Effector memory CD4-positive, alpha-beta T cell (primary cell): Measurements from ENCODE around the gene COPS9.

Source experiments
- DNase-seq, 3 donors: peaks; one replicate each; pipeline ENCODE4 v3.0.0-alpha.2; 2020
- H3K27ac ChIP-seq: 2 replicates; pipeline ENCODE4 v1.7.0; 2013; ENCODE audit warnings: mild to moderate bottlenecking, low read length, moderate library complexity; ENCODE audit not compliant: insufficient read depth, poor library complexity, severe bottlenecking
- H3K27me3 ChIP-seq: replicated peaks from 2 replicates; pipeline ENCODE4 v1.7.0; 2013; ENCODE audit warnings: mild to moderate bottlenecking, low read length; ENCODE audit not compliant: insufficient read depth, control insufficient read depth, poor library complexity, severe bottlenecking
- H3K36me3 ChIP-seq: 2 replicates; pipeline ENCODE4 v1.7.0; 2013; ENCODE audit warnings: mild to moderate bottlenecking, low read length, moderate library complexity; ENCODE audit not compliant: control insufficient read depth, insufficient read depth
- H3K4me1 ChIP-seq: 2 replicates; pipeline ENCODE4 v1.7.0; 2013; ENCODE audit warnings: low read length, mild to moderate bottlenecking; ENCODE audit not compliant: control insufficient read depth, insufficient read depth, poor library complexity, severe bottlenecking
- H3K4me3 ChIP-seq: 2 replicates; pipeline ENCODE4 v1.7.0; 2013; ENCODE audit warnings: low read length, low read depth, mild to moderate bottlenecking; ENCODE audit not compliant: insufficient read depth, poor library complexity, severe bottlenecking
- H3K9me3 ChIP-seq: 2 replicates; pipeline ENCODE4 v1.7.0; 2013; ENCODE audit warnings: mild to moderate bottlenecking, low read length, moderate library complexity; ENCODE audit not compliant: control insufficient read depth

Gene COPS9

DNA sequence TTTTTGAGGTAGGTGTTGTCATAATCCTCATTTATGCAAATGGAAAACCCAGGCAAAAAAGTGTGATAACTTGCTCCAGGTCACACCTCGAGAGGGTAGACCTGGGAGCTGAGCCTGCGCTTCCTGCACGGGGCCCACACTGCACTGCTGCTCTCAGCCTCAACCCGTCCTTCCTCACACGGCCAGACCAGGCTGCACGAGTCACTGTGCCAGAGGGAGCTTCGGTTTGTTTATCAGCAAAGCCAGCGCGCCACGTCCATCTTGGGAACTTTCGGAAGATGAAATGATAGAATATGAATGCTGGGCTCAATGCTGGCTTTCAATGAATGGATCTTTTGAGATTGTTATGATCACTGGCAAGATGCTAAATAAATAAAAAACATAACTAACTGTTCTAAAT is 14.4 kb downstream of the COPS9 start:
- H3K27ac ChIP-seq = no peak overlapping the region
- H3K4me3 ChIP-seq = no peak overlapping the region
- no peaks in the 10 kb centered on the region for H3K36me3 ChIP-seq
- no peaks in the 10 kb centered on the region for H3K4me1 ChIP-seq
- no peaks in the 10 kb centered on the region for H3K27me3 ChIP-seq
- no peak for DNase-seq
- no peaks in the 10 kb centered on the region for H3K9me3 ChIP-seq

DNA sequence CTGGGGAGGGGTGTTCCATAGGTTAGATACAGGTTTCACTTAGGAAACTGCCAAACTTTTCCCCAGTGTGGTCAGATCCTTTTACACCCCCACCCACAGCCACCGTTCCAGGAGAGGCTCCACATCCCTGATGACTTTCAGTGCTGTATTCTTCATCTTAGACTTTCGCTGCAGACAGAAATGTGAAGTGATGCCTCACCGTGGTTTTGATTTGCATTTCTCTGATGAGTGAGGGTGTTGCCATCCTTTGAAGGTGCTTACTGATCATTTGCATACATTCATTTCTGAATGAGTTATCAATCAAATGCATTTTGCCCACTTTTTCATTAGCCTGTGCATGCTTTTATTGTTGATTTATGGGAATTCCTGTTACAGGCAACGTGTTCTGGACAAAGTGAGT is 14.9 kb downstream of the COPS9 start:
- Histone ChIP-seq H3K4me1 (no peaks in the 10 kb centered on the region), H3K4me3 (no peak overlapping the region), H3K9me3 (no peaks in the 10 kb centered on the region), H3K36me3 (no peaks in the 10 kb centered on the region), H3K27me3 (no peaks in the 10 kb centered on the region), H3K27ac (no peak overlapping the region)
- no peak for DNase-seq

DNA sequence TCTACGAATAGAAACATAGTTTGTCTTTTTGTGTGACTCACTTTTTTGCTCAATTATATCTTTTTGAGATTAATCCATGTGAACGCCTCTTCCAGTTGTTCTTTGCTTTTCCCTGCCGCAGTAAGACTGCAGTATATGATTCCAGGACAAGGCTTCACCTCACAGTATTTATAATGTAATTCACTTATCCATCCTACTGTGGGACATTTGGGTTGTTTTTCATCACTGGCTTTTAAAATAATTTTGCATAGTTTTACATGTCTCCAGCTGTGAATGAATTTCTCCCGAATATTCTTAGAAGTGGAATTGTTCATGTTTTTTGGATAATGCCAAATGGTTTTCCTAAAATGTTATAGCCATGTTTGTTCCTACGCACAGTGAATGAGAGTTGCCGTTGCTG is 21.9 kb downstream of the COPS9 start:
- Histone ChIP-seq H3K27me3 (no peaks in the 10 kb centered on the region), H3K27ac (no peak overlapping the region), H3K4me3 (no peak overlapping the region), H3K4me1 (no peaks in the 10 kb centered on the region), H3K9me3 (no peaks in the 10 kb centered on the region), H3K36me3 (no peaks in the 10 kb centered on the region)
- DNase-seq = no peak

DNA sequence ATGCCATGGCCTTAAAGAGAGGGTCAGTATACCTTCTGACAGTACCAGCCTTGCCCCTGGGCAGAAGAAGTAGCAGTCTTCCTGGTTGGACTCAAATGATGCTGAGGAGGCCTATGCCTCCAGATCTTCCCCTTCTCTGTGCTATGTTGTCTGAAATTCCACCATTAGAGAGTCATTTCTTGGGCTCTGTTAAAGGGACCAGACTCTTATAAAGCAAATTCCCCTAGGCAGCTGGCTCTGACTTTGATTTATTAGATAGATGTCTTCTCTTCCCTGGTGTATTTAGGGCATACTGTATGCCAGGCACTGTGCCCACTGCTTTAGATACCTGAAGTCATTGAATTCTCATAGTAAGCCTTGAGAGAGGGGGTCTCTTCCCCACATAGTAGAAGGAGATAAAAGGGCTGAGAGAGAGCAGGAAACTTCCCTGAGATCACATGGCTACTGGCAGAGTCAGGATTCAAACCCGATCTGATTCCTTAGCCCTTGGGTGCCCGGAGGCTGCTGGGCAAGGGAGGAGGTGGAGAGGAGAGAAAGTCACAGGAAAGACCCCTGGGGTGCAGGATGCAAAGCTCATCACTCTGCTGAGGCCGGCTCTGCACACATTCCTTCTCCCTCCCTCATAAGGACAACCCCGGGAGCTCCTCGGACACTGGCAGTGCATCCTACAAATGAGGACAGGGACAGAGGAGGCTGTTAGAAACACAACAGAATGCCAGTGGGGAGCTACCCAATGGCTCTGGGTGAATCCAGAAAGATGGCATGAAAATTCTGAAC is 23.0 kb downstream of the COPS9 start:
- no peak overlapping the region for H3K27ac ChIP-seq
- H3K27me3 ChIP-seq = no peaks in the 10 kb centered on the region
- no peak overlapping the region for H3K4me3 ChIP-seq
- no peak for DNase-seq
- no peaks in the 10 kb centered on the region for H3K9me3 ChIP-seq
- H3K4me1 ChIP-seq = no peaks in the 10 kb centered on the region
- no peaks in the 10 kb centered on the region for H3K36me3 ChIP-seq

DNA sequence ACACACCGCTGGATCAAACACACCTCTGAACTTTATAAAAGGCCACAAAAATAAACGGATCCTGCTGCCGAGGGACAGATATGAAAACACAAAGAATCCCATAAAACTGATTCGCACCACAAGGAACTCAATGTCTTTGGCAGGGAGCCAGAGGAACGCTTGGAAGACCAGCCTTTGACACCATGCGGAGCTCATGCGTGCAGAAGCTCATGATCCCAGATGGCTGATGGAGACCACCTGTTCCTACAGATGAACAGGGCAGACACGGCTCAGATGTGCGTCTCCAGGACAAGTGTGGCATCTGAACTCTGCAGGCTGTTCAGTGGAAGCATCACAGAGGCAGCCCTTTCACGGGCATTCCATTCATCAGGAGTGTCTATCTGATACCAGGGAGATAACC is 24.9 kb downstream of the COPS9 start:
- H3K9me3 ChIP-seq = no peaks in the 10 kb centered on the region
- H3K4me3 ChIP-seq = no peak overlapping the region
- H3K4me1 ChIP-seq = no peaks in the 10 kb centered on the region
- DNase-seq = no peak
- H3K27me3 ChIP-seq = no peaks in the 10 kb centered on the region
- no peaks in the 10 kb centered on the region for H3K36me3 ChIP-seq
- H3K27ac ChIP-seq = no peak overlapping the region

DNA sequence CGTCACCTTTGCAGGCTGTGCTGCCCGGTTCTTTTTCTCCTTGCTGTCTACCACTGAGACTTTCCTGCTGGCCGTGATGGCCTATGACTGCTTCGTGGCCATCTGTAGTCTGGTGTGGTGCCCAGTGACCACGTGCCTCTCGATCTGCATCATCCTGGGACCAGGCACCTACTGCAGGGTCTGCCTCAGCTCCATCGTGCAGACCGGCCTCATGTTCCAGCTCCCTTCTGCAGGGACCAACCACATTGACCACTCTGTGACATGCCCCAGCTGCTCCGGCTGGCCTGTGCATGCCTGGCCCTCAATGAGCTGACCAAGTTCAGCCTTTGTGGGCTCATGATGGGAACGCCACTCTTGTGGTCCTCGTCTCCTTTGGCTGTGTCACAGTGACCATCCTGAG is 26.7 kb downstream of the COPS9 start:
- H3K36me3 ChIP-seq = no peaks in the 10 kb centered on the region
- no peaks in the 10 kb centered on the region for H3K9me3 ChIP-seq
- no peak overlapping the region for H3K4me3 ChIP-seq
- no peaks in the 10 kb centered on the region for H3K4me1 ChIP-seq
- no peak for DNase-seq
- H3K27ac ChIP-seq = no peak overlapping the region
- H3K27me3 ChIP-seq = no peaks in the 10 kb centered on the region

DNA sequence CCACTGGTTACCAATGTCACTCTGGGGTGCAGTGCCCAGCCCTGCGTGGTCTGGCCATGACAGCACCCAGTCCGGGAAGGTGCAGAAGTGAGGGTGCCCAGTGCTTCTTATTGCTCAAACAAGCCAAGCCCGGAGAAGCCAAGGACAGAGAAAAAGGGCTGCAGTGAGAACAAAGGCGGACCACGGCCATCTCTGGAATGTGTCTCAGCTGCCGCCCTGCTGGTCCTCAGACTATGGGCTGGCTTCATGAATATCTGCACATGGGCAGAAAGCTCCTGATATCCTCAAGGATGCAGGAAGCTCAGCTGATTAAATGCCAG is 28.7 kb downstream of the COPS9 start:
- no peak overlapping the region for H3K27ac ChIP-seq
- DNase-seq = no peak
- no peaks in the 10 kb centered on the region for H3K27me3 ChIP-seq
- H3K36me3 ChIP-seq = no peaks in the 10 kb centered on the region
- H3K4me3 ChIP-seq = no peak overlapping the region
- no peaks in the 10 kb centered on the region for H3K9me3 ChIP-seq
- no peaks in the 10 kb centered on the region for H3K4me1 ChIP-seq

DNA sequence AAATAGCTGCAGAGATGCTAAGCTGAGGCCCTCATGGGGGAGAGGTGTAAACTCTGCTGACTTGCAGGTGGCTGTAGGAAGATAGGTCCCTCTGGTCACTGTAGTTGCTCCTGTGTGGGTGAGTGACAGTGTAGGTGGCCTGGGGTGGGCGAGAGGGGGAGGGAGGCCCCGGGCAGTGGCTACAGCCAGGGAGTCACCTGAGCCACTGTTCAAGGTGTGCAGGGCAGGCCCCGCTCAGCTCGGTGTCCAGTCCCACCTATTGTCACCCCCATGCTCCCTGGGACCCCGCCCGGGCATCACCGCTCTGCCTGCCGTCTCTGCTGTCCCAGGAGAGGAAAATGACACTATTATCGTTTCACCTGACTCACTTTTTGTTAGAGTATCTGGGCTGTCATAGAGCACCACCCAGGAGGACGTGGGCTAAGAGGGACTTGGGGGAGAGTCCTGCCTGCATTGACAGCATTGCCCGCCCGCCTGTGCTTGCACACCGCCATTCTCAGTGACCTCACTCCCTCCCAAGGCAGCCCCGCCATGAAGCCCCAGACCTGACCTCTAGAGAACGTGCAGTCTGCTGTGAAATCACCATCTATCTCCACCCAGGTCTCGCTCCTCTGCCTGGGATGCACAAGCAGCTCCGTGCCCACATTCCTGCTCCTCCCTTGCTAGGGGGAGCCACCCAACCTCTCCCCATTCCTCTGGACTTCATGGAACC is 29.2 kb downstream of the COPS9 start:
- no peaks in the 10 kb centered on the region for H3K27me3 ChIP-seq
- no peaks in the 10 kb centered on the region for H3K9me3 ChIP-seq
- H3K36me3 ChIP-seq = no peaks in the 10 kb centered on the region
- no peak for DNase-seq
- H3K27ac ChIP-seq = no peak overlapping the region
- no peak overlapping the region for H3K4me3 ChIP-seq
- no peaks in the 10 kb centered on the region for H3K4me1 ChIP-seq

DNA sequence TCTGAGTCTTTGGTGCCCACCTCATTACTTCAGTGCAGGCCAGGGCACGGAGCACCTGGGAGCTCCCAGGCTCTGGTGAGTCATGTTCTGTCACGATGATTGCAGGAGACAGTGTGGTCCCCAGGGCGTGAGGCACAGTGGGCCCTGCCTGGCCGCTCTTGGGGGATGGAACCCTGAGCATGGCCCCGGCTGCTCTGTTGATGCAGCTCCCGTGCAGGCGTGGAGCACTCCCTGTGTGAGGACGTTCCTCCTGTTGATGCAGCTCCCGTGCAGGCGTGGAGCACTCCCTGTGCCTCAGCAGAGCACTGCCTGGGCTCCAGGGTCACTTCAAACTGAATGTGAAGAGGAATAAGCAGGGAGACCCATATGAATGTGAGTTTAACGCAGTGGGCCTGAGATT is 30.1 kb downstream of the COPS9 start:
- H3K9me3 ChIP-seq = no peaks in the 10 kb centered on the region
- no peaks in the 10 kb centered on the region for H3K27me3 ChIP-seq
- no peaks in the 10 kb centered on the region for H3K36me3 ChIP-seq
- no peaks in the 10 kb centered on the region for H3K4me1 ChIP-seq
- DNase-seq = no peak
- no peak overlapping the region for H3K4me3 ChIP-seq
- no peak overlapping the region for H3K27ac ChIP-seq

DNA sequence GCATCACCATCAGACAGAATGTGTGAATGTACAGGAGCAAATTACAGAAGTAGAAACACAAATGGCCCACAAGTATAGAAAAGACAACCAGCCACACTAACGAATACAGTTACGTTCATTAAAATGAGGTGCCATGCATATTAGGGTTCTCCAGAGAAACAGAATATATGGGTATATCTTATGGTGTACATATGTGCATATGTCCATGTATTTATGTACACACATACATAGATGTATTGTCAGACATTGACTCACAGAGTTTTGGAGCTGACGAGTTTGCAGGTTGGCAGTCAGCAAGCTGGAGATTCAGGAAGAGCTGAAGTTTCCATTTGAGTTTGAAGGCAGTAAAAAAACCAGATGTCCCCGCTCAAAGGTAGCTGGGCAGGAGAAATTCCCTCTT is 33.0 kb downstream of the COPS9 start:
- H3K27me3 ChIP-seq = no peaks in the 10 kb centered on the region
- H3K36me3 ChIP-seq = no peaks in the 10 kb centered on the region
- no peaks in the 10 kb centered on the region for H3K4me1 ChIP-seq

More for the DNA sequence above, 33.0 kb downstream of the COPS9 start:
- Histone ChIP-seq H3K9me3 (no peaks in the 10 kb centered on the region), H3K4me3 (no peak overlapping the region), H3K27ac (no peak overlapping the region)
- no peak for DNase-seq
